SH-SY5Y (cell line): Measurements from ENCODE around the gene SORBS2.

Experiments
- GATA2 ChIP-seq: IDR thresholded peaks from 2 replicates; pipeline ENCODE4 v1.6.1; 2011; ENCODE audit warnings: mild to moderate bottlenecking, low read depth, low read length
- GATA3 ChIP-seq: IDR thresholded peaks from 2 replicates; pipeline ENCODE4 v1.6.1; 2011; ENCODE audit warnings: low read depth, mild to moderate bottlenecking, low read length, moderate library complexity

DNA sequence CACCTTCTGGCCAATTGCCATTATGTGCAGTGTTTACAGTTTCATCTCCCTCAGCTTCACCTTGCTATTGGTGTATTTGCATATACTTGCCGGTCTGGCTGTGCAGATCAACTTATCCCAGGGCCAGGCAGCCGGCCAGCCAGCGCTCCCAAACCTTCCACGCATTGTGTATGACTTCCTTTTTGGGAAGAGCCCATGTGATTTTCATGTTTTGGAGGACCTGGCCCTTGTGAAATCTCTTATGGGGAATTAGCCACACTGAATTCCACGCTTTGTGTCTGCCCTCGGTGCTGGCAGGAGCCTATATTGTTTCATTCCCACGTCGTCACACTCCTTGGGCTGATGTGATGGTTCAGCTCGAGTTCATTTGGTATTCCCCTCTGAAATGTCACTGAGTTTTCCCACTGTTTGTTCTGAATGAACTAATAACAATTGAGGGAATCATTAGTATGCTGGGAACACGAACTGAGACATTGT lies 270.7 kb downstream of the SORBS2 start:
- TF ChIP-seq GATA2 (no peak), GATA3 (no peak)
